Vagina (tissue), 2 donors: ENCODE measurements around the gene MSLN. TPM values are rescaled to one million over a fixed set of nuclear protein-coding genes. Genes with fewer than 3 reads are reported as not detected.

Source experiments
- DNase-seq, 2 donors: peaks; one replicate each; pipeline ENCODE4 v3.0.0-alpha.2; 2017; ENCODE audit errors: extremely low spot score in 2 of 2
- H3K27ac ChIP-seq: fragments of 200-600 bp; sonication (generic); one replicate; pipeline ENCODE4 v1.5.1; 2019
- H3K27me3 ChIP-seq: fragments of 200-600 bp; sonication (generic); one replicate; pipeline ENCODE4 v1.5.1; 2019
- H3K36me3 ChIP-seq, 2 donors: fragments of 200-600 bp; sonication (generic); one replicate each; pipeline ENCODE4 v1.5.1; 2017 to 2019
- H3K4me1 ChIP-seq: fragments of 200-600 bp; sonication (generic); one replicate; pipeline ENCODE4 v1.5.1; 2019
- H3K4me3 ChIP-seq, 2 donors: fragments of 200-600 bp; sonication (generic); 1 replicate in 1 of 2; 2 replicates in 1 of 2; pipeline ENCODE4 v1.5.1; 2016 to 2019
- H3K9me3 ChIP-seq: fragments of 200-600 bp; sonication (generic); one replicate; pipeline ENCODE4 v1.5.1; 2019
- POLR2A ChIP-seq, 2 donors: fragments of 450-650 bp; IDR thresholded peaks; one replicate each; pipeline ENCODE4 v1.6.1; 2017; ENCODE audit warnings: antibody characterized with exemption in 2 of 2, mild to moderate bottlenecking in 2 of 2, moderate library complexity in 2 of 2
- POLR2AphosphoS5 ChIP-seq, 2 donors: sonication (generic); formaldehyde crosslinking; IDR thresholded peaks; one replicate each; pipeline ENCODE4 v1.9.0; 2017; ENCODE audit warnings: antibody characterized with exemption in 2 of 2, mild to moderate bottlenecking in 2 of 2, low read depth in 1 of 2; ENCODE audit not compliant: insufficient read depth in 1 of 2
- intact Hi-C: fragments of 100-400 bp; cut with DNase I; formaldehyde crosslinking; loops from one replicate; pipeline ENCODE4 v1.15.1; 2023
- total RNA-seq: library from RNA; depleted of rRNA; stranded (reverse); fragments of >200 nt; gene quantifications from one replicate; pipeline ENCODE4 v1.2.3, GENCODE V29; 2016
- TF ChIP-seq, protein P1 (sequence below), 3 experiments: fragments of 450-650 bp in 2 of 3; fragments of 200-600 bp in 1 of 3; sonication (generic) in 1 of 3; IDR thresholded peaks; one replicate each; pipeline ENCODE4 v1.5.1; 2017 to 2019; ENCODE audit warnings: antibody characterized with exemption in 3 of 3, mild to moderate bottlenecking in 2 of 3, moderate library complexity in 2 of 3

Gene MSLN
- total RNA-seq, 1 donor from 2014 or later: not detected

DNA sequence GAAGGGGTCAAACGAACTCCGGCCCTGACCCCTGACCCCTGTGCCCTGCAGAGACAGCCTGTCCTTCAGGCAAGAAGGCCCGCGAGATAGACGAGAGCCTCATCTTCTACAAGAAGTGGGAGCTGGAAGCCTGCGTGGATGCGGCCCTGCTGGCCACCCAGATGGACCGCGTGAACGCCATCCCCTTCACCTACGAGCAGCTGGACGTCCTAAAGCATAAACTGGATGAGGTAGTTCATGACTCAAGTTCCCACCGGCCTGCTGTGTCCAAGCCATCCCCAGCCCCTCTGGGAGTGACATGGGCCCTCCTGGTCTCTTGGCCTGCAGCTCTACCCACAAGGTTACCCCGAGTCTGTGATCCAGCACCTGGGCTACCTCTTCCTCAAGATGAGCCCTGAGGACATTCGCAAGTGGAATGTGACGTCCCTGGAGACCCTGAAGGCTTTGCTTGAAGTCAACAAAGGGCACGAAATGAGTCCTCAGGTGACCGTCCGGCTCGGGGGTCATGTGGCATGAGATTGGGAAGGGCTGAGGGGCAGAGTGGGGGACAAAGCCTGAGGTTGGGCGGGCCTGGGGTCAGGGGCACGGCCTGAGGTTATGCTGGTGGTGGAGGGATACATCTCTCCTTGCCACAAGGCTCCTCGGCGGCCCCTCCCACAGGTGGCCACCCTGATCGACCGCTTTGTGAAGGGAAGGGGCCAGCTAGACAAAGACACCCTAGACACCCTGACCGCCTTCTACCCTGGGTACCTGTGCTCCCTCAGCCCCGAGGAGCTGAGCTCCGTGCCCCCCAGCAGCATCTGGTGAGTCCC lies 5.7 kb downstream of the MSLN start:
- Histone ChIP-seq H3K27me3 (no peaks in the 10 kb centered on the region), H3K36me3 (no peaks in the 10 kb centered on the region), H3K4me1 (no peaks in the 10 kb centered on the region), H3K27ac (no peak overlapping the region), H3K4me3 (no peak overlapping the region), H3K9me3 (no peaks in the 10 kb centered on the region)
- intact Hi-C loops: no loop called here
- DNase-seq: no peak
- TF ChIP-seq POLR2A (IDR thresholded peaks at IDR 0.05): no peak
- TF ChIP-seq, protein P1, sequence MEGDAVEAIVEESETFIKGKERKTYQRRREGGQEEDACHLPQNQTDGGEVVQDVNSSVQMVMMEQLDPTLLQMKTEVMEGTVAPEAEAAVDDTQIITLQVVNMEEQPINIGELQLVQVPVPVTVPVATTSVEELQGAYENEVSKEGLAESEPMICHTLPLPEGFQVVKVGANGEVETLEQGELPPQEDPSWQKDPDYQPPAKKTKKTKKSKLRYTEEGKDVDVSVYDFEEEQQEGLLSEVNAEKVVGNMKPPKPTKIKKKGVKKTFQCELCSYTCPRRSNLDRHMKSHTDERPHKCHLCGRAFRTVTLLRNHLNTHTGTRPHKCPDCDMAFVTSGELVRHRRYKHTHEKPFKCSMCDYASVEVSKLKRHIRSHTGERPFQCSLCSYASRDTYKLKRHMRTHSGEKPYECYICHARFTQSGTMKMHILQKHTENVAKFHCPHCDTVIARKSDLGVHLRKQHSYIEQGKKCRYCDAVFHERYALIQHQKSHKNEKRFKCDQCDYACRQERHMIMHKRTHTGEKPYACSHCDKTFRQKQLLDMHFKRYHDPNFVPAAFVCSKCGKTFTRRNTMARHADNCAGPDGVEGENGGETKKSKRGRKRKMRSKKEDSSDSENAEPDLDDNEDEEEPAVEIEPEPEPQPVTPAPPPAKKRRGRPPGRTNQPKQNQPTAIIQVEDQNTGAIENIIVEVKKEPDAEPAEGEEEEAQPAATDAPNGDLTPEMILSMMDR (IDR thresholded peaks at IDR 0.05): no peak
- TF ChIP-seq POLR2AphosphoS5 (IDR thresholded peaks at IDR 0.05; ENCODE audit: insufficient read depth in 1 of 2, low read depth in 1 of 2): no peak

DNA sequence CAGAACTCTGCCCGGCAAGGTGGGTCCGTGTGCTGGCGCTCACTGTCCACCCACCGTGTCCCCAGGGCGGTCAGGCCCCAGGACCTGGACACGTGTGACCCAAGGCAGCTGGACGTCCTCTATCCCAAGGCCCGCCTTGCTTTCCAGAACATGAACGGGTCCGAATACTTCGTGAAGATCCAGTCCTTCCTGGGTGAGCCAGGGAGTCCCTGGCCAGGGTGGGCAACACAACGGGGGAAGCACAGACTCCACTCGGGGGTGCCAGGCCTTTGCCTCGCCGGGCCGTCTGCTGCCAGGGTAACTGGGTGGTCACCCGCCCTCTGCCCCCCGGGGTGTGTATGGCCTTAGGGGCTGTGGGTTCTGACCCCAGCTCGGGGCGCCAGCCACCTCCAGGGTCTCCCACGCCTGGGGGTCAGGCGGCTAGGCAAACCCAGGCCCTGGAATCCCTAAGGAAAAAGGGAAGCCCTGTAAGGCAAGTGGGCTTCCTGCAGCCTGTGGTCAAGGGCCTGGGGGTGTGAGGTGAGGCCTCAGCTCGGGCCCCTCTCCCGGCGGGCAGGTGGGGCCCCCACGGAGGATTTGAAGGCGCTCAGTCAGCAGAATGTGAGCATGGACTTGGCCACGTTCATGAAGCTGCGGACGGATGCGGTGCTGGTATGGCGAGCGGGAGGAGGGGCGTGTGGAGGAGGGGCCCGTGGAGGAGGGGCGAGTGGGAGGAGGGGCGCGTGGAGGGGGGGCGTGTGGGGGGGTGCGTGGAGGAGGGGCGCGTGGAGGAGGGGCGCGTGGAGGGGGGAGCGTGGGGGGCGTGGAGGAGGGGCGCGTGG lies 6.5 kb downstream of the MSLN start:
- no peaks in the 10 kb centered on the region for H3K27me3 ChIP-seq
- no peaks in the 10 kb centered on the region for H3K36me3 ChIP-seq
- no peak overlapping the region for H3K4me3 ChIP-seq
- H3K4me1 ChIP-seq: no peaks in the 10 kb centered on the region
- no peak overlapping the region for H3K27ac ChIP-seq
- intact Hi-C loops: no loop called here
- no peaks in the 10 kb centered on the region for H3K9me3 ChIP-seq
- DNase-seq: no peak
- TF ChIP-seq, protein P1 (IDR thresholded peaks at IDR 0.05): no peak

DNA sequence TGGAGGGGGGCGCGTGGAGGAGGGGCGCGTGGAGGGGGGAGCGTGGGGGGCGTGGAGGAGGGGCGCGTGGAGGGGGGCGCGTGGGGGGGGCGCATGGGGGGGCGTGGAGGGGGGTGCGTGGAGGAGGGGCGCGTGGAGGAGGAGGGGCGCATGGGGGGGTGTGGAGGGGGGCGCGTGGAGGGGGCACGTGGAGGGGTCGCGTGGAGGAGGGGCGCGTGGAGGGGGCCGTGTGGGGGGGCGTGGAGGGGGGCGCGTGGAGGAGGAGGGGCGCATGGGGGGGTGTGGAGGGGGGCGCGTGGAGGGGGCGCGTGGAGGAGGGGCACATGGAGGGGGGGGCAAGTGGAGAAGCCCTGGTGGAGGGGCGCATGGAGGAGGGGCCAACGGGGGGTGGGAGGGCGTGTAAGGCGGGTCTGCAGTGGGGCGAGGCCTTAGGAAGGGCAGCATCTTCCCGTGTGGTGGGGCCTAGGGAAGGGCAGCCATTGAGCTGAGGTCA lies 7.3 kb downstream of the MSLN start:
- TF ChIP-seq POLR2AphosphoS5 (IDR thresholded peaks at IDR 0.05; ENCODE audit: insufficient read depth in 1 of 2, low read depth in 1 of 2): no peak
- TF ChIP-seq, protein P1 (IDR thresholded peaks at IDR 0.05): no peak
- TF ChIP-seq POLR2A (IDR thresholded peaks at IDR 0.05): no peak
- Histone ChIP-seq H3K27ac (no peak overlapping the region), H3K4me1 (no peaks in the 10 kb centered on the region), H3K27me3 (no peaks in the 10 kb centered on the region), H3K36me3 (no peaks in the 10 kb centered on the region), H3K9me3 (no peaks in the 10 kb centered on the region), H3K4me3 (no peak overlapping the region)
- intact Hi-C loops: no loop called here
- no peak for DNase-seq

DNA sequence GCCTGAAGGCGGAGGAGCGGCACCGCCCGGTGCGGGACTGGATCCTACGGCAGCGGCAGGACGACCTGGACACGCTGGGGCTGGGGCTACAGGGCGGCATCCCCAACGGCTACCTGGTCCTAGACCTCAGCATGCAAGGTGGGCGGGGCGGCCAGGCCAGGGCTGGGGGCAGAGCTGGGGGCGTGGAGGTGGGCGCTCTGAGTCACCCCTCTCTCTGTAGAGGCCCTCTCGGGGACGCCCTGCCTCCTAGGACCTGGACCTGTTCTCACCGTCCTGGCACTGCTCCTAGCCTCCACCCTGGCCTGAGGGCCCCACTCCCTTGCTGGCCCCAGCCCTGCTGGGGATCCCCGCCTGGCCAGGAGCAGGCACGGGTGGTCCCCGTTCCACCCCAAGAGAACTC lies 7.9 kb downstream of the MSLN start:
- intact Hi-C loops: no loop called here
- no peaks in the 10 kb centered on the region for H3K27me3 ChIP-seq

More for the DNA sequence above, 7.9 kb downstream of the MSLN start:
- TF ChIP-seq, protein P1 (IDR thresholded peaks at IDR 0.05): no peak
- no peak for TF ChIP-seq POLR2A (IDR thresholded peaks at IDR 0.05)
- no peak for TF ChIP-seq POLR2AphosphoS5 (IDR thresholded peaks at IDR 0.05; ENCODE audit: insufficient read depth in 1 of 2, low read depth in 1 of 2)
- Histone ChIP-seq H3K4me3 (no peak overlapping the region), H3K36me3 (no peaks in the 10 kb centered on the region), H3K27ac (no peak overlapping the region), H3K4me1 (no peaks in the 10 kb centered on the region), H3K9me3 (no peaks in the 10 kb centered on the region)
- no peak for DNase-seq
